ENCODE data around the gene MBD3L3. TPM values are rescaled to one million over a fixed set of nuclear protein-coding genes. Genes with fewer than 3 reads are reported as not detected.

Gene MBD3L3
- total and polyA plus RNA-seq, 2 donors (not counting 1 experiment from before 2014, with no cell fraction given): not detected

DNA sequence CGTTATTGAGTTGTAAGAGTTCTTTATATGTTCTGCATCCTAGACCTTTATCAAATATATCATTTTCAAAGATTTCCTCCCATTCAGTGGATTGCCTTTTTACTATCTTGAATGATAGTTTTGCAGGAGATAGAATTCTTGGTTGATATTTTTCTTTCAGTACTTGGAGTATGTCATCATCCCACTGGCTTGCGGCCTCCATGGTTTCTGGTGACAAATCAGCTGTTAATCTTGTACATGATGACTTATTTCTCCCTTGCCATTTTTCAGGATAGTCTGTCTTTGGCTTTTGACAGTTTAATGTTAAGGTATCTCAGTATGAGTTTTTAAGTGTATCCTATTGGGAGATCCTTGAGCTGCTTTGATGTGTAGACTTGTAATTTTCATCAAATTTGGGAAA lies 19.5 kb upstream of the MBD3L3 start:
- H3K9me3 ChIP-seq (ENCODE audit: control insufficient read depth, insufficient read depth, low read depth, low read length): peaks cover 16% of the 10 kb centered on the region
- no peak overlapping the region for H3K9ac ChIP-seq (ENCODE audit: insufficient read depth, low read length)
- no peaks in the 10 kb centered on the region for H3K27me3 ChIP-seq (ENCODE audit: control insufficient read depth, insufficient read depth, low read length)
- H3K27ac ChIP-seq (ENCODE audit: insufficient read depth, low read length): no peak overlapping the region
- H3K4me1 ChIP-seq (ENCODE audit: control insufficient read depth, extremely low read depth, insufficient read depth, low read length): no peaks in the 10 kb centered on the region
- peaks cover 44% of the 10 kb centered on the region for H3K36me3 ChIP-seq (ENCODE audit: control insufficient read depth, insufficient read depth, low read length)
- no peak for DNase-seq (ENCODE audit: low read depth in 2 of 2)
- no peak overlapping the region for H3K4me2 ChIP-seq (ENCODE audit: extremely low read depth, insufficient read depth, low read length)
- H3K4me3 ChIP-seq (replicated peaks in 1 of 4; ENCODE audit: control extremely low read depth in 1 of 4, insufficient read depth in 1 of 4, low read depth in 3 of 4, low read length in 4 of 4): no peak overlapping the region
- H3K79me2 ChIP-seq (ENCODE audit: control insufficient read depth, insufficient read depth, low read length): no peaks in the 10 kb centered on the region
- H4K20me1 ChIP-seq (ENCODE audit: control insufficient read depth, extremely low read depth, insufficient read depth, low read length): no peaks in the 10 kb centered on the region
- TF ChIP-seq EZH2 (IDR thresholded peaks at IDR 0.05; ENCODE audit: low read length, missing control alignments): no peak
- TF ChIP-seq CTCF (conservative IDR thresholded peaks at IDR 0.05 in 1 of 2, IDR thresholded peaks at IDR 0.05 in 1 of 2; ENCODE audit: low read depth in 1 of 2, low read length in 2 of 2): no peak
- H2AFZ ChIP-seq (ENCODE audit: low read length): no peak overlapping the region

DNA sequence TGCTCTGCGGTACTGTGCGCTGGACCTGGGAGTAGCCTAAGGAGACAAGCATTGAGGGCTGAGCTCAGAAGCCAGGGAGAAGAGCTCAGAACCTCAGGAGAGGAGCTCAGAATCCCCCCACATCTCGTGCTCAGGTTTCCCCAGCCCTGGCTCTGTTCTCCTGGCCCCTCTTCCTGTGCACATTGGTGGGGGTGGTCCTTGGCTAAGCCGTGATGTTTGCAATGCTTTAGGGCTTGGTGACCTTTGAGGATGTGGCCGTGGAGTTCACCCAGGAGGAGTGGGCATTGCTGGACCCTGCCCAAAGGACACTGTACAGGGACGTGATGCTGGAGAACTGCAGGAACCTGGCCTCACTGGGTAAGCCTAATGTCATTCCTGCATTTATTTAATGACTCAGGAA lies 17.7 kb upstream of the MBD3L3 start:
- Histone ChIP-seq H3K9me3 (ENCODE audit: control insufficient read depth, insufficient read depth, low read depth, low read length) (peaks cover 7% of the 10 kb centered on the region), H3K4me1 (ENCODE audit: control insufficient read depth, extremely low read depth, insufficient read depth, low read length) (no peaks in the 10 kb centered on the region), H2AFZ (ENCODE audit: low read length) (no peak overlapping the region), H3K79me2 (ENCODE audit: control insufficient read depth, insufficient read depth, low read length) (no peaks in the 10 kb centered on the region), H4K20me1 (ENCODE audit: control insufficient read depth, extremely low read depth, insufficient read depth, low read length) (no peaks in the 10 kb centered on the region), H3K27me3 (ENCODE audit: control insufficient read depth, insufficient read depth, low read length) (no peaks in the 10 kb centered on the region), H3K4me3 (replicated peaks in 1 of 4; ENCODE audit: control extremely low read depth in 1 of 4, insufficient read depth in 1 of 4, low read depth in 3 of 4, low read length in 4 of 4) (no peak overlapping the region), H3K36me3 (ENCODE audit: control insufficient read depth, insufficient read depth, low read length) (peaks cover 41% of the 10 kb centered on the region), H3K9ac (ENCODE audit: insufficient read depth, low read length) (no peak overlapping the region), H3K4me2 (ENCODE audit: extremely low read depth, insufficient read depth, low read length) (no peak overlapping the region), H3K27ac (ENCODE audit: insufficient read depth, low read length) (no peak overlapping the region)
- TF ChIP-seq EZH2 (IDR thresholded peaks at IDR 0.05; ENCODE audit: low read length, missing control alignments) (no peak), CTCF (conservative IDR thresholded peaks at IDR 0.05 in 1 of 2, IDR thresholded peaks at IDR 0.05 in 1 of 2; ENCODE audit: low read depth in 1 of 2, low read length in 2 of 2) (no peak)
- DNase-seq (ENCODE audit: low read depth in 2 of 2): no peak

- peaks cover 8% of the 10 kb centered on the region for H3K79me2 ChIP-seq (ENCODE audit: control insufficient read depth, insufficient read depth, low read length)
- H3K27ac ChIP-seq (ENCODE audit: insufficient read depth, low read length): no peak overlapping the region
- TF ChIP-seq CTCF (conservative IDR thresholded peaks at IDR 0.05 in 1 of 2, IDR thresholded peaks at IDR 0.05 in 1 of 2; ENCODE audit: low read depth in 1 of 2, low read length in 2 of 2): no peak
- no peak for TF ChIP-seq EZH2 (IDR thresholded peaks at IDR 0.05; ENCODE audit: low read length, missing control alignments)
- peaks cover 36% of the 10 kb centered on the region for H3K36me3 ChIP-seq (ENCODE audit: control insufficient read depth, insufficient read depth, low read length)
- H3K4me1 ChIP-seq (ENCODE audit: control insufficient read depth, extremely low read depth, insufficient read depth, low read length): no peaks in the 10 kb centered on the region
- no peak overlapping the region for H2AFZ ChIP-seq (ENCODE audit: low read length)
- no peak overlapping the region for H3K4me3 ChIP-seq (replicated peaks in 1 of 4; ENCODE audit: control extremely low read depth in 1 of 4, insufficient read depth in 1 of 4, low read depth in 3 of 4, low read length in 4 of 4)
- peaks cover 2% of the 10 kb centered on the region for H3K9me3 ChIP-seq (ENCODE audit: control insufficient read depth, insufficient read depth, low read depth, low read length)
- no peak overlapping the region for H3K9ac ChIP-seq (ENCODE audit: insufficient read depth, low read length)
- H3K4me2 ChIP-seq (ENCODE audit: extremely low read depth, insufficient read depth, low read length): no peak overlapping the region
- H3K27me3 ChIP-seq (ENCODE audit: control insufficient read depth, insufficient read depth, low read length): no peaks in the 10 kb centered on the region
- no peaks in the 10 kb centered on the region for H4K20me1 ChIP-seq (ENCODE audit: control insufficient read depth, extremely low read depth, insufficient read depth, low read length)
- no peak for DNase-seq (ENCODE audit: low read depth in 2 of 2)
Measured at GRCh38 chr19:7074705-7075282, 16.3 kb upstream of the MBD3L3 start.

Measured in fibroblast of lung (primary cell).